ENCODE results near the gene TMEM125. TPM values are rescaled to one million over a fixed set of nuclear protein-coding genes. Genes with fewer than 3 reads are reported as not detected.

Gene TMEM125
- total RNA-seq, 1 experiment from 2014 or later = 21.5 TPM

GRCh38 chr1:43247256-43247921 lies 22.4 kb upstream of the TMEM125 start (continued):
- TF ChIP-seq ARID4B (CRISPR knock-in tag; IDR thresholded peaks at IDR 0.05; ENCODE audit: borderline replicate concordance) = no peak

- ChIA-PET POLR2A (no interaction called here), CTCF (no interaction called here)
- Mint-ChIP-seq H3K27me3 (ENCODE audit: low read depth) (peaks cover 49% of the 10 kb centered on the region), H3K27ac (no peak overlapping the region), H3K4me3 (no peak overlapping the region), H3K9me3 (peaks cover 61% of the 10 kb centered on the region), H3K4me1 (no peaks in the 10 kb centered on the region), H3K36me3 (peaks cover 45% of the 10 kb centered on the region)
- DNase-seq (ENCODE audit: low spot score) (no peak), ATAC-seq (no peak)
- TF ChIP-seq USF2 (CRISPR knock-in tag; IDR thresholded peaks at IDR 0.05) = no peak
- no peak for TF ChIP-seq ZNF232 (CRISPR knock-in tag; IDR thresholded peaks at IDR 0.05)
- no peak for TF ChIP-seq MXD4 (CRISPR knock-in tag; IDR thresholded peaks at IDR 0.05; ENCODE audit: borderline replicate concordance)
- no peak for TF ChIP-seq NFE2L1 (CRISPR knock-in tag; IDR thresholded peaks at IDR 0.05)
- no peak for TF ChIP-seq JUN (CRISPR knock-in tag; IDR thresholded peaks at IDR 0.05)
- no peak for TF ChIP-seq ZNF423 (CRISPR knock-in tag; IDR thresholded peaks at IDR 0.05)
- no peak for TF ChIP-seq STAT6 (CRISPR knock-in tag; conservative IDR thresholded peaks at IDR 0.05; ENCODE audit: low read depth)
- no peak for TF ChIP-seq MAX (CRISPR knock-in tag; IDR thresholded peaks at IDR 0.05)
- TF ChIP-seq TEAD1 (CRISPR knock-in tag; IDR thresholded peaks at IDR 0.05) = no peak
- no peak for TF ChIP-seq MLX (CRISPR knock-in tag; IDR thresholded peaks at IDR 0.05)
- TF ChIP-seq ELF4 (CRISPR knock-in tag; IDR thresholded peaks at IDR 0.05; ENCODE audit: low read depth) = no peak
- TF ChIP-seq CREM (CRISPR knock-in tag; IDR thresholded peaks at IDR 0.05) = no peak
- TF ChIP-seq AFF4 (CRISPR knock-in tag; IDR thresholded peaks at IDR 0.05; ENCODE audit: borderline replicate concordance) = no peak
- TF ChIP-seq ERG (CRISPR knock-in tag; IDR thresholded peaks at IDR 0.05) = no peak
- no peak for TF ChIP-seq FOXJ3 (CRISPR knock-in tag; IDR thresholded peaks at IDR 0.05; ENCODE audit: borderline replicate concordance)
- no peak for TF ChIP-seq E2F5 (CRISPR knock-in tag; IDR thresholded peaks at IDR 0.05)
- no peak for TF ChIP-seq FOXP1 (CRISPR knock-in tag; IDR thresholded peaks at IDR 0.05; ENCODE audit: borderline replicate concordance)
Measured at GRCh38 chr1:43250351-43250761, 19.4 kb upstream of the TMEM125 start.

Measured in WTC11 (cell line).